ENCODE data around the gene B3GALT6. TPM values are rescaled to one million over a fixed set of nuclear protein-coding genes. Genes with fewer than 3 reads are reported as not detected.

B3GALT6 gene
- total and polyA plus RNA-seq, 2 experiments from 2014 or later = 6.5 to 52.5 TPM

GRCh38 chr1:1213345-1214265, 18.4 kb upstream of the B3GALT6 start, which contains the start of gene TNFRSF4:
Gene TNFRSF4, minus strand, starts transcription at chr1:1214153. Its CDS starts 26 bp downstream, at chr1:1214127.
- Histone ChIP-seq H3F3A (ENCODE audit: insufficient read depth) (no peaks in the 10 kb centered on the region), H3K27me3 (replicated peaks; ENCODE audit: insufficient read depth) (no peaks in the 10 kb centered on the region), H3K36me3 (ENCODE audit: low read depth) (peaks cover 5% of the 10 kb centered on the region; the same call in 1 of the 2 replicates), H3K4me3 (no peak within 1 kb of the TSS), H4K20me1 (ENCODE audit: insufficient read depth) (no peaks in the 10 kb centered on the region), H3K4me2 (ENCODE audit: unreplicated experiment) (no peak within 1 kb of the TSS), H2AFZ (no peak within 1 kb of the TSS), H3K4me1 (ENCODE audit: insufficient read depth) (no peaks in the 10 kb centered on the region), H3K9me3 (ENCODE audit: low read depth) (no peaks in the 10 kb centered on the region), H3K27ac (no peak within 1 kb of the TSS), H3K79me2 (ENCODE audit: insufficient read depth) (no peaks in the 10 kb centered on the region), H3K9ac (no peak within 1 kb of the TSS), H3K9me2 (ENCODE audit: insufficient read depth) (no peaks in the 10 kb centered on the region)
- no peak for DNase-seq
- WGBS, 2 experiments (ENCODE audit: low coverage in 1 of 2, low lambda C conversion rate in 2 of 2, missing lambda C conversion rate in 2 of 2) = 49 to 54% methylated on average over 47 to 55 of the region's 56 CpGs
- in situ Hi-C loops (cut with MboI) = no loop called here
- TF ChIP-seq EZH2phosphoT487 (IDR thresholded peaks at IDR 0.05; ENCODE audit: insufficient read depth, low read depth) (no peak), EZH2 (IDR thresholded peaks at IDR 0.05; ENCODE audit: insufficient read depth, poor library complexity, severe bottlenecking) (no peak)

- Histone ChIP-seq H3K4me1 (ENCODE audit: insufficient read depth) (no peaks in the 10 kb centered on the region), H2AFZ (no peak overlapping the region), H3K4me3 (no peak overlapping the region), H4K20me1 (ENCODE audit: insufficient read depth) (no peaks in the 10 kb centered on the region), H3K9ac (no peak overlapping the region), H3K79me2 (ENCODE audit: insufficient read depth) (no peaks in the 10 kb centered on the region), H3K9me3 (ENCODE audit: low read depth) (no peaks in the 10 kb centered on the region), H3K36me3 (ENCODE audit: low read depth) (peaks cover 5% of the 10 kb centered on the region; the same call in 1 of the 2 replicates), H3K27ac (no peak overlapping the region), H3K4me2 (ENCODE audit: unreplicated experiment) (no peak overlapping the region), H3F3A (ENCODE audit: insufficient read depth) (no peaks in the 10 kb centered on the region), H3K9me2 (ENCODE audit: insufficient read depth) (no peaks in the 10 kb centered on the region), H3K27me3 (replicated peaks; ENCODE audit: insufficient read depth) (no peaks in the 10 kb centered on the region)
- in situ Hi-C loops (cut with MboI) = no loop called here
- DNase-seq = no peak
- TF ChIP-seq EZH2phosphoT487 (IDR thresholded peaks at IDR 0.05; ENCODE audit: insufficient read depth, low read depth) (no peak), EZH2 (IDR thresholded peaks at IDR 0.05; ENCODE audit: insufficient read depth, poor library complexity, severe bottlenecking) (no peak)
- 67 to 72% methylated on average over 10 to 11 of the region's 11 CpGs for WGBS, 2 experiments (ENCODE audit: low coverage in 1 of 2, low lambda C conversion rate in 2 of 2, missing lambda C conversion rate in 2 of 2)
Measured at GRCh38 chr1:1215080-1215676, 16.9 kb upstream of the B3GALT6 start.

- in situ Hi-C loops (cut with MboI) = no loop called here
- Histone ChIP-seq H3K27me3 (replicated peaks; ENCODE audit: insufficient read depth) (no peaks in the 10 kb centered on the region), H3K36me3 (ENCODE audit: low read depth) (peaks cover 5% of the 10 kb centered on the region; the same call in 1 of the 2 replicates), H3K9me2 (ENCODE audit: insufficient read depth) (no peaks in the 10 kb centered on the region), H3K4me2 (ENCODE audit: unreplicated experiment) (no peak overlapping the region), H3K9ac (no peak overlapping the region), H3K4me3 (no peak overlapping the region), H3F3A (ENCODE audit: insufficient read depth) (no peaks in the 10 kb centered on the region), H3K27ac (no peak overlapping the region), H3K4me1 (ENCODE audit: insufficient read depth) (no peaks in the 10 kb centered on the region), H3K79me2 (ENCODE audit: insufficient read depth) (no peaks in the 10 kb centered on the region), H3K9me3 (ENCODE audit: low read depth) (no peaks in the 10 kb centered on the region), H4K20me1 (ENCODE audit: insufficient read depth) (no peaks in the 10 kb centered on the region), H2AFZ (no peak overlapping the region)
- TF ChIP-seq EZH2phosphoT487 (IDR thresholded peaks at IDR 0.05; ENCODE audit: insufficient read depth, low read depth) = no peak
- TF ChIP-seq EZH2 (IDR thresholded peaks at IDR 0.05; ENCODE audit: insufficient read depth, poor library complexity, severe bottlenecking) = no peak
- WGBS, 2 experiments (ENCODE audit: low coverage in 1 of 2, low lambda C conversion rate in 2 of 2, missing lambda C conversion rate in 2 of 2) = 86 to 88% methylated on average over 21 of the region's 21 CpGs
- DNase-seq = no peak
Measured at GRCh38 chr1:1215881-1216605, 16.0 kb upstream of the B3GALT6 start.
